Fibroblast of lung (primary cell): Measurements from ENCODE around the gene NT5C3A. TPM values are rescaled to one million over a fixed set of nuclear protein-coding genes. Genes with fewer than 3 reads are reported as not detected.

Experiments used
- DNase-seq, 2 donors: peaks; one replicate each; pipeline versions ENCODE4 v3.0.0 to v3.0.0-alpha.2; 2010; ENCODE audit warnings: low read depth in 2 of 2
- H2AFZ ChIP-seq: 2 replicates; pipeline ENCODE4 v1.5.1; 2012; ENCODE audit warnings: low read length, control low read depth, inconsistent platforms
- H3K27ac ChIP-seq: 2 replicates; pipeline ENCODE4 v1.5.1; 2011; ENCODE audit warnings: low read length, control low read depth; ENCODE audit not compliant: insufficient read depth
- H3K27me3 ChIP-seq: 2 replicates; pipeline ENCODE4 v1.5.1; 2011; ENCODE audit warnings: mild to moderate bottlenecking, low read length; ENCODE audit not compliant: control insufficient read depth, insufficient read depth
- H3K36me3 ChIP-seq: 2 replicates; pipeline ENCODE4 v1.5.1; 2011; ENCODE audit warnings: low read length; ENCODE audit not compliant: control insufficient read depth, insufficient read depth
- H3K4me1 ChIP-seq: 2 replicates; pipeline ENCODE4 v1.5.1; 2011; ENCODE audit warnings: low read length; ENCODE audit not compliant: control insufficient read depth, insufficient read depth; ENCODE audit errors: extremely low read depth
- H3K4me2 ChIP-seq: 2 replicates; pipeline ENCODE4 v1.5.1; 2011; ENCODE audit warnings: low read length, control low read depth; ENCODE audit not compliant: insufficient read depth; ENCODE audit errors: extremely low read depth
- H3K4me3 ChIP-seq, 4 experiments: fragments of 200-600 bp in 1 of 4; sonication (generic) in 1 of 4; replicated peaks in 1 of 4; 2 replicates each; pipeline ENCODE4 v1.5.1; 2011 to 2016; ENCODE audit warnings: low read length in 4 of 4, low read depth in 3 of 4, mild to moderate bottlenecking in 3 of 4, control low read depth in 2 of 4, inconsistent platforms in 1 of 4, mixed read lengths in 1 of 4; ENCODE audit not compliant: insufficient read depth in 1 of 4; ENCODE audit errors: control extremely low read depth in 1 of 4
- H3K79me2 ChIP-seq: 2 replicates; pipeline ENCODE4 v1.5.1; 2012; ENCODE audit warnings: mild to moderate bottlenecking, low read length, inconsistent platforms; ENCODE audit not compliant: control insufficient read depth, insufficient read depth
- H3K9ac ChIP-seq: 2 replicates; pipeline ENCODE4 v1.5.1; 2011; ENCODE audit warnings: mild to moderate bottlenecking, low read length, control low read depth; ENCODE audit not compliant: insufficient read depth
- H3K9me3 ChIP-seq: 2 replicates; pipeline ENCODE4 v1.5.1; 2012; ENCODE audit warnings: low read depth, low read length; ENCODE audit not compliant: control insufficient read depth, insufficient read depth
- H4K20me1 ChIP-seq: 2 replicates; pipeline ENCODE4 v1.5.1; 2011; ENCODE audit warnings: low read length; ENCODE audit not compliant: control insufficient read depth, insufficient read depth; ENCODE audit errors: extremely low read depth
- EZH2 ChIP-seq: IDR thresholded peaks from 2 replicates; pipeline ENCODE4 v1.5.1; 2012; ENCODE audit warnings: low read length, control low read depth, mild to moderate bottlenecking; ENCODE audit errors: missing control alignments
- polyA plus RNA-seq, 2 donors: library from polyadenylated mRNA; depleted of rRNA in 1 of 2; stranded (reverse) in 1 of 2; unstranded in 1 of 2; fragments of >200 nt; gene quantifications; 2 replicates each; pipeline ENCODE4 v1.2.1, GENCODE V29; 2011 to 2012; ENCODE audit warnings: missing spikeins in 1 of 2
- total RNA-seq: library from RNA; depleted of rRNA; stranded (reverse); fragments of >200 nt; gene quantifications from 2 replicates; pipeline ENCODE4 v1.2.1, GENCODE V29; 2014
- TF ChIP-seq, protein P1 (sequence below), 2 donors: IDR thresholded peaks in 1 of 2; conservative IDR thresholded peaks in 1 of 2; 1 replicate in 1 of 2; 2 replicates in 1 of 2; pipeline ENCODE4 v1.5.1; 2011 to 2012; ENCODE audit warnings: low read length in 2 of 2, control low read depth in 1 of 2, inconsistent platforms in 1 of 2, low read depth in 1 of 2, mild to moderate bottlenecking in 1 of 2

NT5C3A gene
- total and polyA plus RNA-seq, 2 donors (not counting 1 experiment from before 2014, with no cell fraction given) = 17.2 to 25.3 TPM

DNA sequence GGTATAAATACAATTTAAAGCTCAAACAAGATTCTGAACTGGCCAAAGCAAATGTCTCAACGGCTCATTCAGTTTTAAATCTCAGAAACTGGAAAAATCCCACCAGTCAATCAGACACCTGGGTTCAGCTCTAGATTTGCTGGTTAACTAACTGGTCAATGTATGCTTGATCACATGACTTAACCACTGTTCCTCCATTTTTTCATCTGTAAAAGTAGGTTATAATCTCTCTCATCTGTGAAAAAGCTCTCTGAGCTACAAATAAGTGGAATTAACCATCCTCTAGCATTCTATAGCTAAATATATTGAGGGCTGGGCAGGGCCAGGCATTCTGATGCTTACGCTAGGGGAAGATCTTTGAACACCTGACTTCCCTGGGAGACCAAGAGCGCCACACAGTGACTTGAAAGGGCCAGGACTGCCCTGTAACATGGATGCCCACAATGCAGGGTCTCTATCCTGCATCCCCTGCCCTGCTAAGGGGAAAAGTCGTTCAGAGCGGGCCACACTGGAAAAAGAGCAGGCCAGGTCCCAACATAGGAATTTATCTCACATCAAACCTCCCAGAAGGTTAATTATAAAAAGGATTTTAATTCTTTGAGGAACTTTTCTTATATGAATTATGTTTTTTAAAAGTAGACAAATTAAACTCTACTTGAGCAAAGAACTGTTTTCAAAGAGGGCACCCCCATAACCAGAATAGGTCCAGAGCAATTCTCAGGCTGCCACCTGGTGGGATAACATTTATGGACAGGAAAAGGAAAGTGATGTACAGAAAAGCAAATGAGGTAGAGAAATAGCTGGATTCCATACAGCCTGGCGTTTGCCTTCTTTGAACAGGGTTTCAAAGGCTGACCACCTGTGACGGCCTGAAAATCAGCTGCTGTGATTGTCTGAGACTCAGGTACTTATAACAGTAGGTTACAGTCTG, 44.8 kb upstream of the NT5C3A start:
- Histone ChIP-seq H3K4me3 (peak overlapping the region; percentile 52 to 95 (median 60)), H3K4me2 (peak overlapping the region; percentile 85), H3K9me3 (no peaks in the 10 kb centered on the region), H4K20me1 (no peaks in the 10 kb centered on the region), H3K27me3 (no peaks in the 10 kb centered on the region), H3K4me1 (peaks cover 6% of the 10 kb centered on the region), H3K79me2 (peaks cover 43% of the 10 kb centered on the region), H3K9ac (no peak overlapping the region), H3K36me3 (peaks cover 1% of the 10 kb centered on the region), H2AFZ (no peak overlapping the region), H3K27ac (no peak overlapping the region)
- peak; percentile 42 to 63 for DNase-seq
- no peak for TF ChIP-seq EZH2
- TF ChIP-seq, protein P1, sequence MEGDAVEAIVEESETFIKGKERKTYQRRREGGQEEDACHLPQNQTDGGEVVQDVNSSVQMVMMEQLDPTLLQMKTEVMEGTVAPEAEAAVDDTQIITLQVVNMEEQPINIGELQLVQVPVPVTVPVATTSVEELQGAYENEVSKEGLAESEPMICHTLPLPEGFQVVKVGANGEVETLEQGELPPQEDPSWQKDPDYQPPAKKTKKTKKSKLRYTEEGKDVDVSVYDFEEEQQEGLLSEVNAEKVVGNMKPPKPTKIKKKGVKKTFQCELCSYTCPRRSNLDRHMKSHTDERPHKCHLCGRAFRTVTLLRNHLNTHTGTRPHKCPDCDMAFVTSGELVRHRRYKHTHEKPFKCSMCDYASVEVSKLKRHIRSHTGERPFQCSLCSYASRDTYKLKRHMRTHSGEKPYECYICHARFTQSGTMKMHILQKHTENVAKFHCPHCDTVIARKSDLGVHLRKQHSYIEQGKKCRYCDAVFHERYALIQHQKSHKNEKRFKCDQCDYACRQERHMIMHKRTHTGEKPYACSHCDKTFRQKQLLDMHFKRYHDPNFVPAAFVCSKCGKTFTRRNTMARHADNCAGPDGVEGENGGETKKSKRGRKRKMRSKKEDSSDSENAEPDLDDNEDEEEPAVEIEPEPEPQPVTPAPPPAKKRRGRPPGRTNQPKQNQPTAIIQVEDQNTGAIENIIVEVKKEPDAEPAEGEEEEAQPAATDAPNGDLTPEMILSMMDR (conservative IDR thresholded peaks at IDR 0.05 in 1 of 2, IDR thresholded peaks at IDR 0.05 in 1 of 2; ENCODE audit: low read depth in 1 of 2, low read length in 2 of 2) = peak; percentile 14 to 51

DNA sequence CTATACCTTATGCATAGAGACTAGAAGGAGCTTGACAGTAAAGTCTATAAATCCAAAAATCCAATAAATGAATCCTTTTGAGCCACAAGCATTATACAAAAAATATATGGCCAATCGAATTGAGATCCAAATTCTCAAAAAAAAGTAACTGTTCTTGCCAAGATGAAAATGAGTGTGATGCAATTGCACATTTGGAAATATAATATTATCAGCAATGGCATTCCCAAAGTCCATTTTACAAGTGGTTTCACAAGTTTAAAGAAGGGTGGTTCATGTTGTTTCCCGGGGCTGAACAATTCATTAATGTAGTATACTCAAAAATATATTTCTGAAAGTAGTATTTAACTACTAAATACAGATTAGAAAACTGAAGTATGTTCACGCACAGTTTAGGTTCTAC, 39.3 kb upstream of the NT5C3A start:
- Histone ChIP-seq H3K9me3 (no peaks in the 10 kb centered on the region), H4K20me1 (no peaks in the 10 kb centered on the region), H3K4me3 (no peak overlapping the region), H3K79me2 (peaks cover 23% of the 10 kb centered on the region), H3K4me1 (peaks cover under 1% of the 10 kb centered on the region), H3K36me3 (peaks cover 9% of the 10 kb centered on the region), H3K9ac (no peak overlapping the region), H3K27me3 (no peaks in the 10 kb centered on the region), H3K4me2 (no peak overlapping the region), H2AFZ (no peak overlapping the region), H3K27ac (no peak overlapping the region)
- TF ChIP-seq, protein P1 (conservative IDR thresholded peaks at IDR 0.05 in 1 of 2, IDR thresholded peaks at IDR 0.05 in 1 of 2; ENCODE audit: low read depth in 1 of 2, low read length in 2 of 2) = no peak
- TF ChIP-seq EZH2 = no peak
- DNase-seq = peak in 1 of 2 donors; percentile 25

DNA sequence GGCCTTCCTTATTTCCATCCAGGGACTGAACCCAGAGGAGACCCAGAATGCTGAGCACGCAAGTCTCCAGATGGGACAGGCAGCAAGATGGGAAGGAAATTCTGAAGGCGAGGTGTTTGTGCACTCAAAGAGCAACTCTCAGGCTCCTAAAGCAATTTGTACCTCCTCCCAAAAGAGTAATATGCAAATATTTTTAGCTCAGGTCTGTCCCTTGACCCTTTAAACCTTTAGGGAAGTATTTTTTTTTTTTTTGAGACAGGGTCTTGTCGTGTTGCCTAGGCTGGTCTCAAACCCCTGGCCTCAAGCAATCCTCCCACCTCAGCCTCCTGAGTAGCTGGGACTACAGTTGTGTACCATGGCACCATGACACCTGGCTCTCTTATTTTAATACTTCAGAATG, 38.2 kb upstream of the NT5C3A start:
- TF ChIP-seq, protein P1 (conservative IDR thresholded peaks at IDR 0.05 in 1 of 2, IDR thresholded peaks at IDR 0.05 in 1 of 2; ENCODE audit: low read depth in 1 of 2, low read length in 2 of 2) = no peak
- no peak for TF ChIP-seq EZH2
- H3K4me2 ChIP-seq = no peak overlapping the region
- H3K27me3 ChIP-seq = no peaks in the 10 kb centered on the region
- no peak overlapping the region for H3K9ac ChIP-seq
- peaks cover 13% of the 10 kb centered on the region for H3K79me2 ChIP-seq
- no peak overlapping the region for H3K27ac ChIP-seq
- no peak overlapping the region for H3K4me3 ChIP-seq
- H3K4me1 ChIP-seq = no peaks in the 10 kb centered on the region
- H4K20me1 ChIP-seq = no peaks in the 10 kb centered on the region
- DNase-seq = no peak
- no peak overlapping the region for H2AFZ ChIP-seq
- no peaks in the 10 kb centered on the region for H3K9me3 ChIP-seq
- peaks cover 10% of the 10 kb centered on the region for H3K36me3 ChIP-seq
